Esophagus muscularis mucosa (tissue), 3 donors: ENCODE data around the gene TGFBR3.

Experiments used
- CTCF ChIP-seq, 3 experiments: fragments of 200-600 bp in 2 of 3; fragments of 450-650 bp in 1 of 3; sonication (generic) in 2 of 3; IDR thresholded peaks; one replicate each; pipeline ENCODE4 v1.5.1; 2017 to 2019; ENCODE audit warnings: antibody characterized with exemption in 3 of 3, mild to moderate bottlenecking in 2 of 3, moderate library complexity in 1 of 3
- POLR2A ChIP-seq: fragments of 450-650 bp; IDR thresholded peaks from one replicate; pipeline ENCODE4 v1.6.1; 2017; ENCODE audit warnings: antibody characterized with exemption, moderate library complexity, mild to moderate bottlenecking, low read depth
- POLR2AphosphoS5 ChIP-seq, 2 donors: sonication (generic); formaldehyde crosslinking; IDR thresholded peaks; one replicate each; pipeline ENCODE4 v1.6.1; 2017; ENCODE audit warnings: antibody characterized with exemption in 2 of 2

DNA sequence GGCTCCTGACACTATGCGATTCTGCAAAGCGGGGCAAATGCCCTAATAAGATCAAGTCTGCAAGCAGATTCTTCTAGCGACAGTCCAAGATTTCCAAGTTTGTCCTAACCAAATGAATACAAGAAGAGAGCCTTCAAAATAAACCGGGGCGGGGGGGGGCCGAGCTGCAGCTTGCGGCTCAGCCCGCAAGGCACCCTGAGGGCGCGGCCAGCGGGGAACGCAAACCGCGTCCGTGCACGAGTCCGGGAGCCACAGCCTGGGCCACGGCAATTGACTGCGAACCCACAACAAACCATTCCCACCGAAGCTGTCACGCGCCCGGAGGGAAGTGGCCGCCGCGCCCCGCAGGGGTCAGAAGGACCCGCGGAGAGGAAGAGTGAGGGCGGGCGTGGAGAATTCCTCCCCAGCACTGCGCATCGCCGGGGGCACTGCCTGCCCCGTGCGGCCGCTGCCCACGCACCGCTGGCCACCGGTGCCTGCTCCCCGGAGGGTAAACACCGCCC lies 687 bp downstream of the TGFBR3 start:
- TF ChIP-seq POLR2A, result no peak
- no peak for TF ChIP-seq CTCF (IDR thresholded peaks at IDR 0.05)
- no peak for TF ChIP-seq POLR2AphosphoS5 (IDR thresholded peaks at IDR 0.05)
